ENCODE results near the gene ADSS1.

The ADSS1 gene

GRCh38 chr14:104723651-104724406, at the start of gene ADSS1:
Gene ADSS1, plus strand, starts transcription at chr14:104724229. Its CDS starts 42 bp downstream, at chr14:104724271.
- DNase-seq (ENCODE audit: low read depth), result no peak
- peak within 1 kb of the TSS; percentile 69 for H3K4me3 ChIP-seq (ENCODE audit: low read depth, low read length)
- peak; percentile 98 for TF ChIP-seq CTCF (IDR thresholded peaks at IDR 0.05; ENCODE audit: low read depth, low read length, missing control alignments)

GRCh38 chr14:104675447-104675846, 48.6 kb upstream of the ADSS1 start:
- H3K4me3 ChIP-seq (ENCODE audit: low read depth, low read length), result no peak overlapping the region
- DNase-seq (ENCODE audit: low read depth), result no peak
- no peak for TF ChIP-seq CTCF (IDR thresholded peaks at IDR 0.05; ENCODE audit: low read depth, low read length, missing control alignments)

GRCh38 chr14:104676130-104676693, 47.8 kb upstream of the ADSS1 start:
- DNase-seq (ENCODE audit: low read depth), result no peak
- TF ChIP-seq CTCF (IDR thresholded peaks at IDR 0.05; ENCODE audit: low read depth, low read length, missing control alignments), result no peak
- H3K4me3 ChIP-seq (ENCODE audit: low read depth, low read length), result no peak overlapping the region

GRCh38 chr14:104676694-104677511, 47.1 kb upstream of the ADSS1 start:
- peak overlapping the region; percentile 59 for H3K4me3 ChIP-seq (ENCODE audit: low read depth, low read length)
- no peak for DNase-seq (ENCODE audit: low read depth)
- no peak for TF ChIP-seq CTCF (IDR thresholded peaks at IDR 0.05; ENCODE audit: low read depth, low read length, missing control alignments)

GRCh38 chr14:104677512-104678332, 46.3 kb upstream of the ADSS1 start:
- no peak for TF ChIP-seq CTCF (IDR thresholded peaks at IDR 0.05; ENCODE audit: low read depth, low read length, missing control alignments)
- peak overlapping the region; percentile 59 for H3K4me3 ChIP-seq (ENCODE audit: low read depth, low read length)
- no peak for DNase-seq (ENCODE audit: low read depth)

GRCh38 chr14:104678346-104678745, 45.7 kb upstream of the ADSS1 start:
- TF ChIP-seq CTCF (IDR thresholded peaks at IDR 0.05; ENCODE audit: low read depth, low read length, missing control alignments), result no peak
- DNase-seq (ENCODE audit: low read depth), result no peak
- H3K4me3 ChIP-seq (ENCODE audit: low read depth, low read length), result peak overlapping the region; percentile 59

Measured in GM12864 (cell line).